Measurements from ENCODE around the gene BSN. TPM values are rescaled to one million over a fixed set of nuclear protein-coding genes. Genes with fewer than 3 reads are reported as not detected.

Gene BSN
- total and polyA plus RNA-seq, 2 of the 4 experiments (the other 2 are of a cell fraction): under 0.01 to 0.03 TPM

DNA sequence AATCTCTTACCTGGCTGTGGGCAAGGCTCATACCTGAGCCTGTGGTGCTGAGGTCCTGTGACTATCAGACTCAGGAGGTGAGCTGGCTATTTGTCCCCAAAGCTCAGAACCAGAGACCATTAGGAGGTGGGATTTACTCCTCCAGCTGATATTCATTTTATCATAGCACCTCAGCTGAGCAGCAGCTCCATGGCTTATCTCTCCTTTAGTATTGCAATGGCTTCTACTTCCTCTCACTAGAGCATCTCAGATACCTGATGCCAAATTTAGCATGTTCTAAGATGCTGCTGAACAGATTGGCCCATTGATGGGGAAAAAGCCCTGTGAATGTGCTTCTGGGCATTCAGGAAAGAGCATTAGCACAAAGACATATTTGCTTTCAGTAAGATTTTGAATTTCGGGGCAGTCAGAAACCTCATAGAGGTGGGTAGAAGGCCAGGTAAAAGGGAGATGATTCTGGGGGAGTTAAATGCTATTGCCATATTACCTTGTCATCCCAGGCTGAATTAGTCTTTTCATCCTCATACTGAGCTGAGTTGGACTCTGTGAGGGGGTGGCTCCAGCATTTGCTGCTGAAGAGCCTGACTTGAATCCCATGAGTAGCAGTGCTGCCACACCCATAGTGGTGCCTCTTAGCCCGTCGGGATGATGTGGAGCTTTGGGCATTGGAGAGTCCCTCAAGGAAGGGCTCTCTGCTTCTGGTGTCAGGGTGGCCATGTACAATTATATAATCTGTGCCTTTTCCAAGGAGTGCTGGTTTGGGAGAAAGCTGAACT lies 2.4 kb downstream of the BSN start:
- no peak overlapping the region for H2AK9ac ChIP-seq (replicated peaks; ENCODE audit: low read depth, low read length, poor library complexity)
- H3K79me1 ChIP-seq (ENCODE audit: low read depth in 1 of 2, low read length in 2 of 2): peaks cover 0 to 3% of the 10 kb centered on the region in 2 experiments; a peak in 1 of 4 replicates
- H4K91ac ChIP-seq (ENCODE audit: insufficient read depth, low read depth, low read length): no peak overlapping the region
- ChIA-PET POLR2A (ENCODE audit: unreplicated experiment) (interaction anchor here (0.5 kb wide), 1 partner anchor 9 kb away, joined by 15 read pairs; no protein-coding TSS in a partner anchor), CTCF (interaction anchor here (3.0 kb wide), 1 partner anchor 17 kb away, joined by 15 read pairs; no protein-coding TSS in a partner anchor)
- no peak overlapping the region for H2BK20ac ChIP-seq (ENCODE audit: low read depth, low read length)
- H2AFZ ChIP-seq (replicated peaks; ENCODE audit: low read length, poor library complexity): no peak overlapping the region
- H3K4me3 ChIP-seq (ENCODE audit: insufficient read depth, low read depth, low read length): no peak overlapping the region
- H4K5ac ChIP-seq (ENCODE audit: low read depth, low read length): no peak overlapping the region
- dilution Hi-C loops (cut with HindIII; ENCODE audit: low sequenced_read_pairs, unreplicated experiment): no loop called here
- no peak overlapping the region for H2BK5ac ChIP-seq (ENCODE audit: low read depth, low read length, poor library complexity, severe bottlenecking)
- TF ChIP-seq MXI1 (IDR thresholded peaks at IDR 0.05; ENCODE audit: borderline replicate concordance, low read depth, low read length) (no peak), POLR2A (IDR thresholded peaks at IDR 0.05; ENCODE audit: low read depth, low read length) (no peak), SMC3 (IDR thresholded peaks at IDR 0.05; ENCODE audit: low read depth, low read length) (no peak), RAD21 (IDR thresholded peaks at IDR 0.05; ENCODE audit: low read length) (no peak), CEBPB (IDR thresholded peaks at IDR 0.05; ENCODE audit: low read depth, low read length) (no peak), BHLHE40 (IDR thresholded peaks at IDR 0.05; ENCODE audit: low read depth, low read length) (no peak), MAZ (IDR thresholded peaks at IDR 0.05; ENCODE audit: borderline replicate concordance, low read depth, low read length) (no peak), MAFK (IDR thresholded peaks at IDR 0.05; ENCODE audit: low read depth, low read length) (no peak), RCOR1 (IDR thresholded peaks at IDR 0.05; ENCODE audit: insufficient replicate concordance, low read length) (no peak)
- TF ChIP-seq, protein P1, sequence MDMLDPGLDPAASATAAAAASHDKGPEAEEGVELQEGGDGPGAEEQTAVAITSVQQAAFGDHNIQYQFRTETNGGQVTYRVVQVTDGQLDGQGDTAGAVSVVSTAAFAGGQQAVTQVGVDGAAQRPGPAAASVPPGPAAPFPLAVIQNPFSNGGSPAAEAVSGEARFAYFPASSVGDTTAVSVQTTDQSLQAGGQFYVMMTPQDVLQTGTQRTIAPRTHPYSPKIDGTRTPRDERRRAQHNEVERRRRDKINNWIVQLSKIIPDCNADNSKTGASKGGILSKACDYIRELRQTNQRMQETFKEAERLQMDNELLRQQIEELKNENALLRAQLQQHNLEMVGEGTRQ (IDR thresholded peaks at IDR 0.05; ENCODE audit: low read depth, low read length): no peak
- no peak overlapping the region for H3K14ac ChIP-seq (replicated peaks; ENCODE audit: low read depth, low read length)
- intact Hi-C loops (cut with micrococcal nuclease): no loop called here
- ATAC-seq (ENCODE audit: low read depth) (no peak), DNase-seq (no peak)
- no peaks in the 10 kb centered on the region for H3K36me3 ChIP-seq (ENCODE audit: control insufficient read depth, insufficient read depth, low read length)
- no peak overlapping the region for H3K27ac ChIP-seq (ENCODE audit: insufficient read depth, low read length)
- BruUV-seq (replicated peaks): no TSS peak
- H3K4ac ChIP-seq (ENCODE audit: low read depth, low read length): no peak overlapping the region
- H3K27me3 ChIP-seq (ENCODE audit: control insufficient read depth, insufficient read depth, low read length): peaks cover 36% of the 10 kb centered on the region
- no peak overlapping the region for H2BK120ac ChIP-seq (ENCODE audit: low read depth, low read length)
- H3K4me2 ChIP-seq (ENCODE audit: low read depth, low read length): no peak overlapping the region
- no peak overlapping the region for H3K9ac ChIP-seq (ENCODE audit: low read depth, low read length)
- H3K23ac ChIP-seq (ENCODE audit: low read depth, low read length): no peak overlapping the region
- peaks cover 2% of the 10 kb centered on the region; the same call in 1 of the 2 replicates for H3K4me1 ChIP-seq (ENCODE audit: control insufficient read depth, insufficient read depth, low read length)
- H3K18ac ChIP-seq (ENCODE audit: low read depth, low read length): no peak overlapping the region
- no peak overlapping the region for H2AK5ac ChIP-seq (ENCODE audit: low read depth, low read length)
- H2BK15ac ChIP-seq (ENCODE audit: low read depth, low read length): no peak overlapping the region
- in situ Hi-C loops (cut with MboI; ENCODE audit: low sequenced_read_pairs): no loop called here
- H3K9me3 ChIP-seq (ENCODE audit: control insufficient read depth, insufficient read depth, low read length): no peaks in the 10 kb centered on the region
- no peak overlapping the region for H3K56ac ChIP-seq (ENCODE audit: extremely low read depth, insufficient read depth, low read length)
- H4K20me1 ChIP-seq (ENCODE audit: insufficient read depth, low read length): no peaks in the 10 kb centered on the region
- no CpG with 5 or more reads among the region's 3 CpGs for WGBS, 2 experiments (ENCODE audit: extremely low coverage in 2 of 2, insufficient read length in 1 of 2)
- no peak overlapping the region for H4K8ac ChIP-seq (ENCODE audit: low read depth in 2 of 2, low read length in 2 of 2)
- H3K9me1 ChIP-seq (ENCODE audit: insufficient read depth, low read length): peaks cover 5% of the 10 kb centered on the region; the same call in 1 of the 2 replicates

Measured in IMR-90 (cell line).